Lower lobe of right lung (tissue), 2 donors: ENCODE data around the gene SEC22B. TPM values are rescaled to one million over a fixed set of nuclear protein-coding genes. Genes with fewer than 3 reads are reported as not detected.
"Not testable (repeated sequence)": the region's sequence is repeated elsewhere in the genome, so short reads cannot be mapped to it uniquely, and the experiment has no call there.

Source experiments
- ATAC-seq, 2 donors: fragments of 200-7000 bp; cut with Tn5 transposase; one replicate each; pipeline ENCODE4 v1.9.1; 2020 to 2022; ENCODE audit warnings: mild to moderate bottlenecking in 2 of 2, moderate library complexity in 2 of 2
- DNase-seq: peaks from one replicate; pipeline ENCODE4 v3.0.0-alpha.2; 2020
- H3K27ac ChIP-seq: fragments of 200-600 bp; one replicate; pipeline ENCODE4 v1.8.0; 2022
- H3K27me3 ChIP-seq: fragments of 200-600 bp; one replicate; pipeline ENCODE4 v1.8.0; 2022; ENCODE audit warnings: low read depth
- H3K36me3 ChIP-seq: fragments of 200-600 bp; one replicate; pipeline ENCODE4 v1.8.0; 2022; ENCODE audit warnings: mild to moderate bottlenecking
- H3K4me1 ChIP-seq: fragments of 200-600 bp; one replicate; pipeline ENCODE4 v1.8.0; 2022
- H3K4me3 ChIP-seq: fragments of 200-600 bp; one replicate; pipeline ENCODE4 v1.8.0; 2022; ENCODE audit warnings: mild to moderate bottlenecking
- H3K9me3 ChIP-seq: fragments of 200-600 bp; one replicate; pipeline ENCODE4 v1.8.0; 2022
- intact Hi-C: fragments of 100-400 bp; cut with DNase I; formaldehyde crosslinking; loops from one replicate; pipeline ENCODE4 v1.11.0; 2022
- total RNA-seq: library from RNA; stranded (reverse); fragmentation: NEBNext Ultra II Directional; extraction: Animal tissue kit (Norgen Biotek cat#: 25700); gene quantifications from one replicate; pipeline ENCODE4 v1.2.1, GENCODE V29; 2021
- TF ChIP-seq, protein P1 (sequence below): fragments of 200-600 bp; IDR thresholded peaks from one replicate; pipeline ENCODE4 v1.8.0; 2022; ENCODE audit warnings: antibody characterized with exemption, mild to moderate bottlenecking
- donor health status: DM: no; HTN: yes; CAD: no; lungs with severe emphysema.

Gene SEC22B
- total RNA-seq, 1 donor from 2014 or later = 31.0 TPM

- not testable (repeated sequence) for H3K27me3 ChIP-seq, H3K4me3 ChIP-seq, DNase-seq, H3K27ac ChIP-seq, H3K36me3 ChIP-seq, H3K9me3 ChIP-seq
- ATAC-seq = peak; percentile 43 to 50
- intact Hi-C loops = loop anchor here (10.0 kb wide), 1 partner anchor 201 kb away; no protein-coding TSS in a partner anchor
- peaks cover 21% of the 10 kb centered on the region for H3K4me1 ChIP-seq
- TF ChIP-seq, protein P1, sequence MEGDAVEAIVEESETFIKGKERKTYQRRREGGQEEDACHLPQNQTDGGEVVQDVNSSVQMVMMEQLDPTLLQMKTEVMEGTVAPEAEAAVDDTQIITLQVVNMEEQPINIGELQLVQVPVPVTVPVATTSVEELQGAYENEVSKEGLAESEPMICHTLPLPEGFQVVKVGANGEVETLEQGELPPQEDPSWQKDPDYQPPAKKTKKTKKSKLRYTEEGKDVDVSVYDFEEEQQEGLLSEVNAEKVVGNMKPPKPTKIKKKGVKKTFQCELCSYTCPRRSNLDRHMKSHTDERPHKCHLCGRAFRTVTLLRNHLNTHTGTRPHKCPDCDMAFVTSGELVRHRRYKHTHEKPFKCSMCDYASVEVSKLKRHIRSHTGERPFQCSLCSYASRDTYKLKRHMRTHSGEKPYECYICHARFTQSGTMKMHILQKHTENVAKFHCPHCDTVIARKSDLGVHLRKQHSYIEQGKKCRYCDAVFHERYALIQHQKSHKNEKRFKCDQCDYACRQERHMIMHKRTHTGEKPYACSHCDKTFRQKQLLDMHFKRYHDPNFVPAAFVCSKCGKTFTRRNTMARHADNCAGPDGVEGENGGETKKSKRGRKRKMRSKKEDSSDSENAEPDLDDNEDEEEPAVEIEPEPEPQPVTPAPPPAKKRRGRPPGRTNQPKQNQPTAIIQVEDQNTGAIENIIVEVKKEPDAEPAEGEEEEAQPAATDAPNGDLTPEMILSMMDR = peak; percentile 41
These were observed 30.5 kb downstream of the SEC22B start for GRCh38 chr1:120145806-120146205.

GRCh38 chr1:120144626-120145025 is 31.7 kb downstream of the SEC22B start:
- H3K9me3 ChIP-seq = not testable (repeated sequence)

GRCh38 chr1:120144169-120144568 is 32.2 kb downstream of the SEC22B start:
- not testable (repeated sequence) for H3K9me3 ChIP-seq, H3K27ac ChIP-seq, H3K27me3 ChIP-seq, DNase-seq, H3K36me3 ChIP-seq, H3K4me3 ChIP-seq, ATAC-seq
- intact Hi-C loops = loop anchor here (10.0 kb wide), 1 partner anchor 199 kb away; no protein-coding TSS in a partner anchor
- H3K4me1 ChIP-seq = peaks cover 21% of the 10 kb centered on the region

More at GRCh38 chr1:120144626-120145025, 31.7 kb downstream of the SEC22B start:
- ATAC-seq = peak; percentile 77 to 87
- not testable (repeated sequence) for H3K27ac ChIP-seq, DNase-seq, H3K36me3 ChIP-seq, H3K4me3 ChIP-seq, H3K27me3 ChIP-seq
- H3K4me1 ChIP-seq = peaks cover 21% of the 10 kb centered on the region
- intact Hi-C loops = loop anchor here (10.0 kb wide), 1 partner anchor 200 kb away; no protein-coding TSS in a partner anchor

DNA sequence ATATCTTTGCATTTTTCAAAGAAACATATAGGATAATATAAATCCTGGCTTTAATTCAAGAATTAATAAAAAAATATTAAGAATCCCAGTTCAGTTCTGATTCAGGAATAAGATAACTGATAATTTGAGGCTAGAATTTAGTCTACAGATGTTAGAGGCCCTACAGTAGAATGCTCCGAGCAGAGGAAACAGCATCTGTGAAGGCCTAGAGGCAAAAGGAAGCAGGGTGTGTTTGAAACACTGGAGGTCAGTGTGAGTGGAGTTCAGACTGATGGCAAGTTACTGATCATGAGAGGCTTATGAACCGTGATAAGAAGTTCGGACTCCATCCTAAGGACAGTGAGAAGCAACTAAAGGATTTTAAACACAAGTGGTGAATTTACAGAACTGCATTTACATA is 33.0 kb downstream of the SEC22B start:
- intact Hi-C loops = loop anchor here (10.0 kb wide), 1 partner anchor 199 kb away; no protein-coding TSS in a partner anchor
- H3K4me3 ChIP-seq, H3K36me3 ChIP-seq, H3K27me3 ChIP-seq, H3K9me3 ChIP-seq, DNase-seq, ATAC-seq, H3K27ac ChIP-seq: not testable (repeated sequence)
- H3K4me1 ChIP-seq = peaks cover 21% of the 10 kb centered on the region

GRCh38 chr1:120142512-120143263 is 33.6 kb downstream of the SEC22B start:
- intact Hi-C loops = loop anchor here (10.0 kb wide), 1 partner anchor 198 kb away; no protein-coding TSS in a partner anchor
- H3K27me3 ChIP-seq, H3K36me3 ChIP-seq, H3K4me3 ChIP-seq, H3K9me3 ChIP-seq, H3K27ac ChIP-seq: not testable (repeated sequence)
- DNase-seq (peak; percentile 48), ATAC-seq (peak; percentile 68 to 87)
- H3K4me1 ChIP-seq = peaks cover 21% of the 10 kb centered on the region

- H3K4me3 ChIP-seq, H3K9me3 ChIP-seq, H3K27ac ChIP-seq, H3K36me3 ChIP-seq, DNase-seq, H3K27me3 ChIP-seq: not testable (repeated sequence)
- ATAC-seq = peak; percentile 40 to 59
- intact Hi-C loops = loop anchor here (10.0 kb wide), 1 partner anchor 197 kb away; no protein-coding TSS in a partner anchor
- H3K4me1 ChIP-seq = peaks cover 21% of the 10 kb centered on the region
These were observed 34.5 kb downstream of the SEC22B start for GRCh38 chr1:120141865-120142264.

- peaks cover 21% of the 10 kb centered on the region for H3K4me1 ChIP-seq
- not testable (repeated sequence) for H3K4me3 ChIP-seq, DNase-seq, H3K9me3 ChIP-seq, H3K27ac ChIP-seq, H3K36me3 ChIP-seq, H3K27me3 ChIP-seq
- peak; percentile 27 to 39 for ATAC-seq
- intact Hi-C loops = loop anchor here (10.0 kb wide), 1 partner anchor 196 kb away; no protein-coding TSS in a partner anchor
These were observed 35.6 kb downstream of the SEC22B start for GRCh38 chr1:120140656-120141265.

DNA sequence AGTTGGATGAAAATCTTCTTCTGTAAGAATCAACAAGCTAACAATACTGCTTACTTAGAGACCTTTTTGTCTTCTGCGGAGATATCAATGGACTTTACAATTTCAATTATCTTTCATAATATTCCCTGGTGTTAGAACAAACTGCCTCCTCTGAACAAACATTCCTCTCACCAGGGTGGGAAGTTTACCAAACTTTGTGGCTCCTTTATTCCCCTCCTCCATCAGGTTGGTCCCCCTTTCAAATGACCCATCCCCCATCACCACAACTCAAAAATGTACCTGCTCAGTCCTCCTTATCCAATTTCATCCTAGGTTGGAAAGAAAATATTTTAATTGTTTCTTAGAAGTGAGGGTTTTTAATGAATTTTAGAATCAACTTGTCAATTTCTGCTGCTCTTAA is 40.2 kb downstream of the SEC22B start:
- H3K27ac ChIP-seq, intact Hi-C loops: not testable (repeated sequence)

GRCh38 chr1:120133928-120134325 is 42.4 kb downstream of the SEC22B start:
- H3K27me3 ChIP-seq, H3K4me3 ChIP-seq, H3K27ac ChIP-seq, ATAC-seq, intact Hi-C loops, DNase-seq, H3K9me3 ChIP-seq, H3K36me3 ChIP-seq: not testable (repeated sequence)
- peaks cover 16% of the 10 kb centered on the region for H3K4me1 ChIP-seq

More for the DNA sequence above, 40.2 kb downstream of the SEC22B start:
- not testable (repeated sequence) for H3K4me3 ChIP-seq, DNase-seq, H3K27me3 ChIP-seq, ATAC-seq, H3K9me3 ChIP-seq, H3K36me3 ChIP-seq
- H3K4me1 ChIP-seq = peaks cover 15% of the 10 kb centered on the region
